NCI-H1436 (cell line): ENCODE data around the gene CSNK2A1.
"Not testable (repeated sequence)": the region's sequence is repeated elsewhere in the genome, so short reads cannot be mapped to it uniquely, and the experiment has no call there.

Experiments used
- DNase-seq: peaks from one replicate; lab custom pipeline; 2025; lab: John Stamatoyannopoulos, UW

Gene CSNK2A1

GRCh38 chr20:454951-455350, 88.6 kb downstream of the CSNK2A1 start:
- DNase-seq: no peak

GRCh38 chr20:452021-452420, 91.6 kb downstream of the CSNK2A1 start:
- DNase-seq: not testable (repeated sequence)

GRCh38 chr20:445514-446336, 97.9 kb downstream of the CSNK2A1 start:
- no peak for DNase-seq

- DNase-seq: no peak
These were observed 98.6 kb downstream of the CSNK2A1 start for GRCh38 chr20:444862-445426.

- DNase-seq: no peak
These were observed 99.5 kb downstream of the CSNK2A1 start for GRCh38 chr20:444117-444516.

- DNase-seq: no peak
These were observed 100.3 kb downstream of the CSNK2A1 start for GRCh38 chr20:443223-443775.

- no peak for DNase-seq
These were observed 103.0 kb downstream of the CSNK2A1 start for GRCh38 chr20:440636-441035.

GRCh38 chr20:440148-440547, 103.4 kb downstream of the CSNK2A1 start:
- no peak for DNase-seq

GRCh38 chr20:438571-439469, 104.8 kb downstream of the CSNK2A1 start:
- DNase-seq: no peak

GRCh38 chr20:437787-438486, 105.7 kb downstream of the CSNK2A1 start:
- DNase-seq: no peak

- no peak for DNase-seq
These were observed 107.1 kb downstream of the CSNK2A1 start for GRCh38 chr20:436476-436875.

GRCh38 chr20:435558-435957, 108.0 kb downstream of the CSNK2A1 start:
- no peak for DNase-seq

- DNase-seq: no peak
These were observed 108.8 kb downstream of the CSNK2A1 start for GRCh38 chr20:434661-435419.

- no peak for DNase-seq
These were observed 109.4 kb downstream of the CSNK2A1 start for GRCh38 chr20:434221-434620.

GRCh38 chr20:433300-433975, 110.2 kb downstream of the CSNK2A1 start:
- DNase-seq: no peak

GRCh38 chr20:432677-433299, 110.8 kb downstream of the CSNK2A1 start:
- no peak for DNase-seq

- DNase-seq: no peak
These were observed 111.4 kb downstream of the CSNK2A1 start for GRCh38 chr20:432208-432607.

- DNase-seq: peak; percentile 65
These were observed 112.3 kb downstream of the CSNK2A1 start for GRCh38 chr20:431012-431904.
